Astrocyte (in vitro differentiated cells and primary cell): ENCODE measurements around the gene CELA2A. TPM values are rescaled to one million over a fixed set of nuclear protein-coding genes. Genes with fewer than 3 reads are reported as not detected.
"Not testable (repeated sequence)": the region's sequence is repeated elsewhere in the genome, so short reads cannot be mapped to it uniquely, and the experiment has no call there.

Experiments
- DNase-seq: peaks from one replicate; pipeline ENCODE4 v3.0.0-alpha.2; 2010; ENCODE audit warnings: low read depth
- FAIRE-seq: peaks from 2 replicates; lab custom pipeline; 2011; peaks lifted over from hg19 to GRCh38; lab: Jason Lieb, UNC
- H2AFZ ChIP-seq: 2 replicates; pipeline ENCODE4 v1.6.0; 2012; ENCODE audit warnings: low read depth, low read length, inconsistent platforms
- H3K27ac ChIP-seq: 2 replicates; pipeline ENCODE4 v1.5.1; 2011; ENCODE audit warnings: low read depth, low read length, inconsistent platforms
- H3K27me3 ChIP-seq: 2 replicates; pipeline ENCODE4 v1.6.0; 2011; ENCODE audit warnings: low read length, inconsistent platforms; ENCODE audit not compliant: insufficient read depth
- H3K36me3 ChIP-seq: 2 replicates; pipeline ENCODE4 v1.5.1; 2011; ENCODE audit warnings: low read length, inconsistent platforms; ENCODE audit not compliant: insufficient read depth
- H3K4me1 ChIP-seq: 2 replicates; pipeline ENCODE4 v1.5.1; 2011; ENCODE audit warnings: low read length, inconsistent platforms; ENCODE audit not compliant: insufficient read depth
- H3K4me2 ChIP-seq: 2 replicates; pipeline ENCODE4 v1.6.0; 2012; ENCODE audit warnings: low read length, inconsistent platforms
- H3K4me3 ChIP-seq: 2 replicates; pipeline ENCODE4 v1.5.1; 2011; ENCODE audit warnings: low read depth, mild to moderate bottlenecking, low read length, inconsistent platforms; ENCODE audit not compliant: insufficient read depth
- H3K79me2 ChIP-seq: 2 replicates; pipeline ENCODE4 v1.6.0; 2012; ENCODE audit warnings: mild to moderate bottlenecking, low read length, inconsistent platforms; ENCODE audit not compliant: insufficient read depth
- H3K9ac ChIP-seq: 2 replicates; pipeline ENCODE4 v1.6.0; 2012; ENCODE audit warnings: mild to moderate bottlenecking, low read length, inconsistent platforms
- H3K9me3 ChIP-seq: 2 replicates; pipeline ENCODE4 v1.5.1; 2012; ENCODE audit warnings: low read depth, mild to moderate bottlenecking, low read length, inconsistent platforms; ENCODE audit not compliant: insufficient read depth
- H4K20me1 ChIP-seq: 2 replicates; pipeline ENCODE4 v1.6.0; 2012; ENCODE audit warnings: low read length, inconsistent platforms; ENCODE audit not compliant: insufficient read depth
- H3K27ac Mint-ChIP-seq: one replicate; pipeline ENCODE4 v1.8.0; 2021; ENCODE audit warnings: mild to moderate bottlenecking, mixed read lengths; ENCODE audit not compliant: unreplicated experiment
- H3K27me3 Mint-ChIP-seq: one replicate; pipeline ENCODE4 v1.8.0; 2021; ENCODE audit warnings: low read depth, mixed read lengths; ENCODE audit not compliant: unreplicated experiment
- H3K36me3 Mint-ChIP-seq: one replicate; pipeline ENCODE4 v1.8.0; 2021; ENCODE audit warnings: low read depth, mixed read lengths; ENCODE audit not compliant: unreplicated experiment
- H3K4me1 Mint-ChIP-seq: one replicate; pipeline ENCODE4 v1.8.0; 2021; ENCODE audit warnings: low read depth, mixed read lengths; ENCODE audit not compliant: unreplicated experiment
- H3K4me3 Mint-ChIP-seq: one replicate; pipeline ENCODE4 v1.8.0; 2021; ENCODE audit warnings: mild to moderate bottlenecking, moderate library complexity, mixed read lengths; ENCODE audit not compliant: unreplicated experiment
- H3K9me3 Mint-ChIP-seq: one replicate; pipeline ENCODE4 v1.8.0; 2021; ENCODE audit warnings: mild to moderate bottlenecking, mixed read lengths; ENCODE audit not compliant: unreplicated experiment
- EZH2 ChIP-seq: IDR thresholded peaks from 2 replicates; pipeline ENCODE4 v1.6.1; 2012; ENCODE audit warnings: mild to moderate bottlenecking, low read length, inconsistent platforms; ENCODE audit not compliant: insufficient read depth
- total RNA-seq: library from RNA; stranded (reverse); gene quantifications from 2 replicates; pipeline ENCODE4 v1.2.1, GENCODE V29; 2021
- TF ChIP-seq, protein P1 (sequence below): IDR thresholded peaks from 2 replicates; pipeline ENCODE4 v1.5.1; 2011; ENCODE audit warnings: low read depth, mild to moderate bottlenecking, inconsistent platforms, low read length, moderate library complexity; ENCODE audit not compliant: insufficient read depth

Gene CELA2A
- total RNA-seq, 1 donor from 2014 or later = not detected

DNA sequence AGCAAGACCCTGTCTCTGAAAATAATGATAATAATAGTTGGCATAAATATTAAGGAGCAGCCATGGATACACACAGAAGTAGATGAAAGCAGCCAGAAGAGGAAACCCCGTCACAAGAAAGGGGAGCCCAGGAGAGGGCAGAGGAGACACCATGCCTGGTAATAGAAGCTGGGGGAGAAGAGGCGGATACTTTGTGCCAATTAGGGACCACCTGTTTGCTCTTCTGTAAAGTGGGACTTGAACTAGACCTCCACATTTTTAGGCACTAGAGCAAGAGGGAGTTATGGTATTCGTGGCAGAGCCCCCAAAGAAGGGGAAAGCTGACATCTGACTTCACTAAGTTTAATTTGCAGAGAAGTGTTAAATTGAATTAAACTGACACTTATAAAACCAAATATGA is 31.8 kb downstream of the CELA2A start:
- H3K36me3 Mint-ChIP-seq = peaks cover 13% of the 10 kb centered on the region
- H3K9me3 Mint-ChIP-seq = peaks cover 1% of the 10 kb centered on the region
- Histone ChIP-seq H2AFZ (no peak overlapping the region), H3K4me1 (no peaks in the 10 kb centered on the region), H3K9me3 (no peaks in the 10 kb centered on the region), H3K4me3 (no peak overlapping the region), H3K36me3 (no peaks in the 10 kb centered on the region), H3K27ac (no peak overlapping the region), H4K20me1 (no peaks in the 10 kb centered on the region), H3K79me2 (no peaks in the 10 kb centered on the region), H3K4me2 (no peak overlapping the region), H3K27me3 (no peaks in the 10 kb centered on the region), H3K9ac (no peak overlapping the region)
- TF ChIP-seq, protein P1, sequence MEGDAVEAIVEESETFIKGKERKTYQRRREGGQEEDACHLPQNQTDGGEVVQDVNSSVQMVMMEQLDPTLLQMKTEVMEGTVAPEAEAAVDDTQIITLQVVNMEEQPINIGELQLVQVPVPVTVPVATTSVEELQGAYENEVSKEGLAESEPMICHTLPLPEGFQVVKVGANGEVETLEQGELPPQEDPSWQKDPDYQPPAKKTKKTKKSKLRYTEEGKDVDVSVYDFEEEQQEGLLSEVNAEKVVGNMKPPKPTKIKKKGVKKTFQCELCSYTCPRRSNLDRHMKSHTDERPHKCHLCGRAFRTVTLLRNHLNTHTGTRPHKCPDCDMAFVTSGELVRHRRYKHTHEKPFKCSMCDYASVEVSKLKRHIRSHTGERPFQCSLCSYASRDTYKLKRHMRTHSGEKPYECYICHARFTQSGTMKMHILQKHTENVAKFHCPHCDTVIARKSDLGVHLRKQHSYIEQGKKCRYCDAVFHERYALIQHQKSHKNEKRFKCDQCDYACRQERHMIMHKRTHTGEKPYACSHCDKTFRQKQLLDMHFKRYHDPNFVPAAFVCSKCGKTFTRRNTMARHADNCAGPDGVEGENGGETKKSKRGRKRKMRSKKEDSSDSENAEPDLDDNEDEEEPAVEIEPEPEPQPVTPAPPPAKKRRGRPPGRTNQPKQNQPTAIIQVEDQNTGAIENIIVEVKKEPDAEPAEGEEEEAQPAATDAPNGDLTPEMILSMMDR = no peak
- TF ChIP-seq EZH2 = no peak
- H3K27me3 Mint-ChIP-seq = no peaks in the 10 kb centered on the region
- no peak overlapping the region for H3K4me3 Mint-ChIP-seq
- H3K27ac Mint-ChIP-seq = no peak overlapping the region
- peaks cover 3% of the 10 kb centered on the region for H3K4me1 Mint-ChIP-seq
- DNase-seq (no peak), FAIRE-seq (no peak)

DNA sequence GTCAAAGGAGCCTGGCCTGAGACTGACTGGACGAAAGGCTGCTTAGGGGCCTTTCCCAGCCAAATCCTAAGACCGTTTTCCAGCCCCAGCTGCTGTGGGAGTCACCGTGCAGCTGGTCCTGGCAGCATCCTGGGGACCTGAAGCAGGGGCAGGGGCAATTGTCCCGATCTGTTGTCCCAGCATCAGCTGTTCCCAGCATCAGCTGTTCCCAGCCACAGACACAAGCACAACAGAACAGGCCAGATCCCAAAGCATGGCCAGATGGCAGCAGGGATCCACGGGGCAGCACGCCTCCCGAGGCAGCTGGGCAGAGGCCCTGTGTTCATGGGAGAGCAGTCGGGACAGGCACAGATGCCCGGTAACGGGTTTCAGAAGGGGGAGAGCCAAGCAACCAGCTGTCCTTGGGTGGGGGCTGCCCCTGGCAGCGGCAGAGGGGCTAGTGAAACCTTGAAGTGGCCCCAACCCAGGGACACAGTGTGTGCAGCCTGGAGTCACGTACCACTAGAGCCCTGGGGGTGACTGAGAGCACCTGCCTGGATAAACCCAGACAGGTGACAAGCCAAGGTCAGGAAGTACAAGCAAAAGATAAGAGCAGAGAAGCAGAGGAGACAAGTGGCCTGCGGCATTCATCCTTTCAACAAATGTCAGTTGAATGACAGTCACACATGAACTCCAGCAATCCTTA is 32.7 kb downstream of the CELA2A start:
- Histone ChIP-seq H3K79me2 (no peaks in the 10 kb centered on the region), H3K4me1 (no peaks in the 10 kb centered on the region), H2AFZ (no peak overlapping the region), H3K4me3 (no peak overlapping the region), H4K20me1 (no peaks in the 10 kb centered on the region), H3K36me3 (no peaks in the 10 kb centered on the region), H3K27ac (no peak overlapping the region), H3K9me3 (no peaks in the 10 kb centered on the region), H3K27me3 (no peaks in the 10 kb centered on the region), H3K4me2 (no peak overlapping the region), H3K9ac (no peak overlapping the region)
- H3K9me3 Mint-ChIP-seq = peaks cover 1% of the 10 kb centered on the region
- H3K27ac Mint-ChIP-seq = no peak overlapping the region
- DNase-seq (no peak), FAIRE-seq (no peak)
- peaks cover 15% of the 10 kb centered on the region for H3K36me3 Mint-ChIP-seq
- peaks cover 3% of the 10 kb centered on the region for H3K4me1 Mint-ChIP-seq
- no peak overlapping the region for H3K4me3 Mint-ChIP-seq
- TF ChIP-seq, protein P1 = no peak
- no peak for TF ChIP-seq EZH2
- H3K27me3 Mint-ChIP-seq = no peaks in the 10 kb centered on the region

DNA sequence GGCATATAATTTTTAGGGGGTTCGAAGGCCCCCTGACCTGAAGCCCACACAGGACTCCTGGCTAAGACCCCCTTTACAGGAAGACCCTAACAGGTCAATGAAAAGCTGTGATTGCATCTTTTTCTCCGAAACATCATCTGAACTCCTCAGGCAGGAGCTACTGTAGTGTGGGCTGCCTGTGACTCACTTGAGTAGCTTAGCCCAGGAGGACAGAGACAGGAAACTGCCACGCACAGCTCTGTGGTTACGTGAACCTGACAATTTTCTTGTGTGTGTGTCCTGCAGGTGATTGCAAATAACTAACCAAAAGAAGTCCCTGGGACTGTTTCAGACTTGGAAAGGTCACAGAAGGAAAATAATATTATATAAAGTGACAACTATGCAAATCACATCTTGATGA is 34.5 kb downstream of the CELA2A start:
- not testable (repeated sequence) for H3K27ac ChIP-seq, H2AFZ ChIP-seq, H3K27me3 ChIP-seq, H3K27me3 Mint-ChIP-seq, H3K27ac Mint-ChIP-seq, H3K4me2 ChIP-seq, H3K4me3 ChIP-seq, H3K9ac ChIP-seq, H3K4me1 Mint-ChIP-seq, H3K36me3 ChIP-seq, H3K9me3 ChIP-seq, H3K79me2 ChIP-seq, H3K4me3 Mint-ChIP-seq, H3K4me1 ChIP-seq, H3K9me3 Mint-ChIP-seq, H4K20me1 ChIP-seq, FAIRE-seq
- H3K36me3 Mint-ChIP-seq = peaks cover 14% of the 10 kb centered on the region
- DNase-seq = peak; percentile 35
